ENCODE measurements around the gene KIFC1.

The KIFC1 gene

DNA sequence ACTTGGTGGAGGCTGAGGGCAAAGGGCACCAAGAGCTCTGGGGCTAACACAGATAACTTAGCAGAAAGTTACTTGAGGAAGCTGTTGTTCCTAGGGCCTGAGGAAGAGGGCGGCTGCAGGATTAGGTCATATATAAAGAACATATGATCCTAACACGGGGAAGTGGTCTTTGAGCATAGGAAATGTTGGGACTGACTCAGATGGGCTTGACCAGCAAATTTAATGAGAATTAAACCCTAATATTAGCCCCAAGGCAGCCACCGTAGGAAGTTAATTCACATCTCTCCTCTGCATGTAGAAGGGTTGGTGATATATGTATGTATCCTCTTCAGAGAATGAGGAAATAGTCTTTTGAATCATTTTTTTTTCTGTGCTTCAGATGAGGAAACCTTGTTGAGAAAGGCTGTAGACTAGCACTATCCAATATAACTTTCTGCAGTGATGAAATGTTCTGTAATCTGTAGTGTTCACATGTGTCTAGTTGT lies 53.5 kb downstream of the KIFC1 start:
- DNase-seq: no peak

DNA sequence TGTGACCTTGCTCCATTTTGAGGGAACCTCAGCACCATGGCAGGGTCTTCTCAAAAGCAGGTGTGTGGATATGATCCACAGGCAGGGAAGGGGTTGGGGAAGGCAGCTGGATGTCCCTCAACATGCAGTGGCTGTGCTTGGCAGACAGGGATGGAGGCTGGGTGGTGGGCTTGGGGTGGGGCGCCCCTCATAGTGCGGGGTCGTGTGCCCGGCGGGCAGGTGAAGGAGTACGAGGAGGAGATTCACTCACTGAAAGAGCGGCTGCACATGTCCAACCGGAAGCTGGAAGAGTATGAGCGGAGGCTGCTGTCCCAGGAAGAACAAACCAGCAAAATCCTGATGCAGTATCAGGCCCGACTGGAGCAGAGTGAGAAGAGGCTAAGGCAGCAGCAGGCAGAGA lies 54.7 kb downstream of the KIFC1 start:
- DNase-seq: no peak

DNA sequence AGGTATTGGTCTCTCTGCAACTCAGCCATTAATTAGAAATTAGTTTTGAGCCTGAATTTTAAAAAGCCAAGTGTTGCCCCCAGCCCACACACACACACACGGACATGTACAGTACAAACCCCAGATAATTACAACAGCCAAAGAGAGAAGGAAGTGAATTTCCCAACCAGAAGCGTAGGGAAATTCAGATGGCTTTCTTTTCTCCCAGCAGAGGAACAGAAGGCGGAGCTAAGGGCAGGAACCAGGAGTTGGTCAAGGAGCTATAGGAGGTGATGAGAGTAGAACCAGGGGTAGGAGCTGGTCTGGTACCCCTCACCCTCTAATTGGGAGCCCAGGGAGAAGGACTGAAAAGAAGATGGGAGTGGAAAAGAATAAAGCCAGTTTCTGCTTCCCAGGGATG lies 58.8 kb downstream of the KIFC1 start:
- DNase-seq: no peak

DNA sequence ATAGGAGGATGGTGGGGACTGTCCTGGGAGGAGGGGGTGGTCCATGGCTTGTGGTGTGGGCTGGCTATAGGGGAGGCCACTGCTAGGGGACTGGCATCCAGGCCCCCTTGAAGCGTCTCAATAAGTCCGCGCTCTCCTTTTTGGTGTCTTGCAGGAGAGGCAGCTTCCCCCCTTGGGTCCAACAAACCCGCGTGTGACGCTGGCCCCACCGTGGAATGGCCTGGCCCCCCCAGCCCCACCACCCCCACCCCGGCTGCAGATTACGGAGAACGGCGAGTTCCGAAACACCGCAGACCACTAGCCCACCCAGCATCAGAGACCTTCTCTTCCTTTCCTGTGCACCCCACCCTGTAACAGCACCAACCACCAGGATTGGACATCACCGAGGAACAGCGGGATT lies 60.0 kb downstream of the KIFC1 start:
- DNase-seq: no peak

DNA sequence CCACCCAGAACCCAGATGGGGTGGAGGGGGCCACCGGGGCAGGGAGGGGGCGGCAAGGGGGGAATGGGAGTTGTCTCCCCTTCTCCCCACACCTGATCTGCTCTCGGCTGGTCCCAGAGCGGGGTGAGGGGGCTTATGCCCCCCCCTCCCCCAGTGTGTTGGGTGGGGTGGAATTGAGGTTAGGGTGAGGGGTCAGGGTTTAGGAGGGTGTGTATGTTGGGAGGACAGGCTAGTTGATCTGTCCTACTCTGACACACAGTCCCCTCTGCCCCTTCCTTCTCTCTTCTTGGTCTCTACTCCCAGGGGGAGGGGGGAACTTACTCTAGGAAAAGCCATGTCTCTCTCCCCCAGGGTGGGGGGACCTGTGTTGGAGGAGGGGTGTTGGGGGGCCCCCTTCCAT lies 60.9 kb downstream of the KIFC1 start:
- no peak for DNase-seq

DNA sequence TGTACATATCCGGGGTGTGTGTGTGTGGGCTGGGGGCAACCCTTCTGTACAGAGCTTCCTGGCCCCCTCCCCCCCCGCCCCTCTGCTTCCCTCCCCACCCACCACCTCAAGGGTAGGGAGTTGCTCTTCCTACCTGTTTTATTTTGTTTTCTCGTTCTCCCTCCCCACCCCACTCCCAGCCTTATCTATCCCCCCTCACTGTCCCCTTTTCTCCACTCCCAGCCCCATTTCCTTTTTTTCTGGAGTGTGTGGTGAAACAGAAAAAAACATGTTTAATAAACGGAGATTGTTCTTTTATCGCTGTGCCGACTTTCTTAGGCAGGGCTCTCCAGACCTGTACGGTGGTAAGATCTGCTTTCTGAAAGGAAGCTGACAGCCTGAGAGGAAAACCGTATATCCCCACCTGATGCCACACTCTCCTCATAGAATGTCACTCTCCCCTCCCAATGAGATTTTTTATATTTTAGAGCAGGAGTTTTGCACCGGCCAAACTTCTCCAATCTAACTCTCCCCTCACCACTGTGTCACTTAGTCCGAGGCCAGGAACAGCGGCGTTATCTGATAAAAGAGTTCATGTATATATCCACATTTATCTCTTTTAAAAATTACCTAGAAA lies 61.9 kb downstream of the KIFC1 start:
- DNase-seq: peak in 2 of 6 experiments; percentile 8 to 34

DNA sequence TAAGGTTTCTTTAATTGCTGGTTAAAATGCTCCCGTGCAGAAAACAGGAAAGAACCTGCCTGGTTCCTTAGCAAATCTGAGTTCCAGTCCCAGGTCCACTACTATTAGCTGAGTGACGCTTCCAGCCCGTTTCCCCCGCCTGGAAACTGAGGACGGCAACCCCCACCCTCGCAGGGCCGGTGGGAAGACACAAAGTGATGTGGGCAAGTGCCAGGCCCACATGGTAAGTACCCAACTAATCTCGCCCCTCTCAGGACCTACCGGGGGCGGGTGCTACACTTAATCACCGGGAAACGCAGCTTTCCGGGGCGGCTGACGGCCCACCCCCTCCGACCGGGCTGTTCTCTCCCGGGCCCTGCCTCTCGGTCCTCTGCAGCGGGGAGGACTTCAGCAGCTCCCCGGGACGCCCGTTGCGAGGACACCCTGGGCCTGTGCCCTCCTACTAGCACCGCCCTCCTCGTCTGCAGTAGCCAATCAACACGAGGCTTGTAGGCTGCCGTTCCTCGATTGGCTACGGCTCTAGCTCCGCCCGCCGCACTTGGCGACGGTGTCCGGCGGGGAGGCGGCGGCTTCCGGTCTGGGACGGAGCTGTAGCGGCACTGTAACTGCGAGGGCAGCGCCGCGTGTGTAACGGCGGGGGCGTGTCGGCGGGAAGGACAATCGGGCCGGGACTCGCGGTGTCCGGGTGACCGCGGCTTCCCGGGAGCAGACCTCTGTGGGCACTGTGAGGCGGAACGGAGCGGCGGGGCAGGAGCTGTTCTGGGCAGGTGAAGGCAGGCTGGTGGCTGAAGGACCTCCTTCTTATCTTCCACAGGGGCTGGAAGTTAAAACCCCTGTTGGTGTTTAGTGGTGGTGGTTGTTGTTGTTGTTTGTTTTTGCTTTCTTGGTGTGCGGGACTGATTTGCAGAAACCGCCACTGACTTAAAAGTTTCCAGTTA lies 62.7 kb downstream of the KIFC1 start, which contains the start of gene ZBTB9:
Gene ZBTB9, plus strand, starts transcription at position 568 of the 938 bp plus-strand sequence. CDS start 525 bp downstream, outside the sequence.
- peak; percentile 85 to 94 (median 90) for DNase-seq

DNA sequence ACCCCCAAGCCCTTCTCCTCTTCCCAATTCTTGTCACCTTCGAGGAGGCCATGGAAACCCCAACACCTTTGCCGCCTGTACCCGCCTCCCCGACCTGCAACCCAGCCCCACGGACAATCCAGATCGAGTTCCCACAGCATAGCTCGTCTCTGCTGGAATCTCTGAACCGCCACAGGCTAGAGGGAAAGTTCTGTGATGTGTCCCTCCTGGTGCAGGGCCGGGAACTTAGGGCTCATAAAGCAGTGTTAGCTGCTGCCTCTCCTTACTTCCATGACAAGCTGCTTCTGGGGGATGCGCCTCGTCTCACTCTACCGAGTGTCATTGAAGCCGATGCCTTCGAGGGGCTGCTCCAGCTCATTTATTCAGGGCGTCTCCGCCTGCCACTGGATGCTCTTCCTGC lies 63.4 kb downstream of the KIFC1 start:
- peak in 1 of 6 experiments; percentile 16 for DNase-seq

DNA sequence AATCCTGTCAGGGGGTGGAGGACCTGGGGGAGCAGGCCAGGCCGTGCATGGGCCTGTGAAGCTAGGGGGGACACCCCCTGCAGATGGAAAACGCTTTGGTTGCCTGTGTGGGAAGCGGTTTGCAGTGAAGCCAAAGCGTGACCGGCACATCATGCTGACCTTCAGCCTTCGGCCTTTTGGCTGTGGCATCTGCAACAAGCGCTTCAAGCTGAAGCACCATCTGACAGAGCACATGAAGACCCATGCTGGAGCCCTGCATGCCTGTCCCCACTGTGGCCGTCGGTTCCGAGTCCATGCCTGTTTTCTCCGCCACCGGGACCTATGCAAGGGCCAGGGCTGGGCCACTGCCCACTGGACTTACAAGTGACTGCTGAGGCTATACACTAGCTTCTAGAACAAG lies 64.5 kb downstream of the KIFC1 start:
- DNase-seq: no peak

DNA sequence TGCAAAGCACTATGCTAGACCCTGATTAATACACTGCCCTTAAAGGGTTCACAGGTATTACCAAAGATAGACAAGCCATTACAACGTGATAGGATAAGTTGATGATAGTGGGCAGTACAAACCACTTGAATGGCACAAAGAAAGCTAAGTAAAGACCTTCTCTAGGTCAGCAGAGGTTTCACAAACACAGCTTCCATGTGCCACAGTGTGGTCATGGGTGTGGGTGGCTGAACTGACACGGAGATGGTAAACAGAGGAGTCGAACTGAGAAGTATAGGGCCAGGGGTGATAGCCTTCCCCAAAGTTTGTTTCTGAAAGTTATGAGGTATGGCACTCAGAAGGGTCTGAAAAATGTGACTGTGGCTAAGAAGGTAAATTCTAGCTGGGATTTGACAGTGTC lies 67.1 kb downstream of the KIFC1 start:
- no peak for DNase-seq

DNA sequence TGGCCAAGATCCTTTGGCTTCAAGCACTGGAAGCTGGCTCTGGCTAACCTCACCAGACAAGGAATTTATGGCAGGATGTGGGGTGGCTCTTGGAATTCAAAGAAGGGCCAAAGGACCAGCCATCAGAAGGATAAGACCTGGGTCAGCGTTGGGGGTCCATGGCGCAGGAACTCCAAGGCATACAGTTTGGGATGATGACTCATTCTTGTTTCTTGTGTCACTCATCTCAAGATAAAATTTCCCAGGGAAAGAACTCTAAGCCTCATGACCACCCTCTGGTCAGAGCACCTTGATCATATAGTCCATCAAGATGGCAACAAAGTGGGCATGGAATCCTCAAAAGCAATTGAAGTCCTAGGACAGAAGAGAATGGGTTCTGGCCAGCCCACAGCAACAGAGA lies 67.6 kb downstream of the KIFC1 start:
- no peak for DNase-seq

Measured in stimulated activated naive CD4-positive, alpha-beta T cell (primary cell).